Activated T-helper 17 cell treated with anti-CD3 and anti-CD28 coated beads, Interleukin-2, amount 50 U/mL, for 72 hours (primary cell): ENCODE data around the gene FLOT1. TPM values are rescaled to one million over a fixed set of nuclear protein-coding genes. Genes with fewer than 3 reads are reported as not detected.

Source experiments
- ATAC-seq: fragments of 150-1000 bp; cut with Tn5 transposase; replicated peaks from 2 replicates; pipeline ENCODE4 v1.10.0; 2021; ENCODE audit warnings: mild to moderate bottlenecking, moderate library complexity
- H3K27ac Mint-ChIP-seq: one replicate; pipeline ENCODE4 v1.8.0; 2022; ENCODE audit warnings: mixed read lengths
- H3K27me3 Mint-ChIP-seq: one replicate; pipeline ENCODE4 v1.8.0; 2022; ENCODE audit warnings: mixed read lengths
- H3K36me3 Mint-ChIP-seq: one replicate; pipeline ENCODE4 v1.8.0; 2022; ENCODE audit warnings: low read depth, mild to moderate bottlenecking, mixed read lengths
- H3K4me1 Mint-ChIP-seq: one replicate; pipeline ENCODE4 v1.8.0; 2022; ENCODE audit warnings: mixed read lengths
- H3K4me3 Mint-ChIP-seq: one replicate; pipeline ENCODE4 v1.8.0; 2022; ENCODE audit warnings: mild to moderate bottlenecking, mixed read lengths
- H3K9me3 Mint-ChIP-seq: one replicate; pipeline ENCODE4 v1.8.0; 2022; ENCODE audit warnings: mixed read lengths
- total RNA-seq, 2 donors: library from RNA; stranded (reverse); gene quantifications; one replicate each; pipeline ENCODE4 v1.2.3, GENCODE V29; 2022

Gene FLOT1, protein sequence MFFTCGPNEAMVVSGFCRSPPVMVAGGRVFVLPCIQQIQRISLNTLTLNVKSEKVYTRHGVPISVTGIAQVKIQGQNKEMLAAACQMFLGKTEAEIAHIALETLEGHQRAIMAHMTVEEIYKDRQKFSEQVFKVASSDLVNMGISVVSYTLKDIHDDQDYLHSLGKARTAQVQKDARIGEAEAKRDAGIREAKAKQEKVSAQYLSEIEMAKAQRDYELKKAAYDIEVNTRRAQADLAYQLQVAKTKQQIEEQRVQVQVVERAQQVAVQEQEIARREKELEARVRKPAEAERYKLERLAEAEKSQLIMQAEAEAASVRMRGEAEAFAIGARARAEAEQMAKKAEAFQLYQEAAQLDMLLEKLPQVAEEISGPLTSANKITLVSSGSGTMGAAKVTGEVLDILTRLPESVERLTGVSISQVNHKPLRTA
- total RNA-seq: 100 to 1,000 TPM; 152 to 161 TPM

DNA sequence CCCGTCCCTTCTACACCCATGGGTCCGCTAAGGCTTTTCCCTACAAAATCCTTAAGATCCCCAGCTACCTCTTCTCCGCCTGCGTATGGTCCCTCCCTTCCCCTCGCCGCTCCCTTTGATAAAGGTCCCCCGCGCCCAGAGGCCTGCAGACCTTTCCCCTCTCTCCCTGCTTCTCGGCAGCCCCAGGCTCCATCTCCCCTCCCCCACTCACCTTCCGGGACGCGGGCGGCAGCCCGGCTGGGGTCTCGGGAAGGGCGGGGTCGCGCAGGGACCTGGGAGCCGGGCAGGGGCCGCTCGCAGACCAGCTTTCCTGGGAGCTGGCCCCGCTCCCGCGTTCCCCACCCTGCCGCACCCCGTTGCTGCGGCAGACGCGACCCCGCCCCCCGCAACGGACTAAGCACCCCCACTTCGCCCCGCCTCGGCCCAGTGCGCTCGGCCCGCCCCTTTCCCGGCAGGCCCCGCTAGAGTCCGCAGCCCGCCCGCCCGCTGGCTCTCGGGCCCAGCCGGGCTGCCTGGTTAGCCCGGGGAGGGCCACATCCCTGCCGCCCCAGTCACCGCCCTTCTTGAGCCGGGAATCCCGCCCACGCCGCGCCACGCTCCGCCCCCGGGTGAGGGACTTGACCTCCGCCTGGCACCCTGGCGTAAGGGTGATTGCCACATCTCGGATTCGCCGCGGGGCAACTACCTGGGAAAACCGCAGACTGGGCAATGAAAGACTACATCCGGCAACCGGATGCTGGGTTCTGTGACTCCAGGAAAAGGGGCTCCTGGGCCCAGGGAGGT, at the start of gene FLOT1:
FLOT1 (minus strand) TSS at position 372 of the 783 bp plus-strand sequence. CDS start 498 bp downstream, outside the sequence.
- peak within 1 kb of the TSS; percentile 86 for H3K4me3 Mint-ChIP-seq
- peaks cover 40% of the 10 kb centered on the region for H3K4me1 Mint-ChIP-seq
- H3K9me3 Mint-ChIP-seq: no peaks in the 10 kb centered on the region
- peak; percentile 77 for ATAC-seq
- no peaks in the 10 kb centered on the region for H3K27me3 Mint-ChIP-seq
- peaks cover 75% of the 10 kb centered on the region for H3K36me3 Mint-ChIP-seq
- peak within 1 kb of the TSS; percentile 95 for H3K27ac Mint-ChIP-seq

DNA sequence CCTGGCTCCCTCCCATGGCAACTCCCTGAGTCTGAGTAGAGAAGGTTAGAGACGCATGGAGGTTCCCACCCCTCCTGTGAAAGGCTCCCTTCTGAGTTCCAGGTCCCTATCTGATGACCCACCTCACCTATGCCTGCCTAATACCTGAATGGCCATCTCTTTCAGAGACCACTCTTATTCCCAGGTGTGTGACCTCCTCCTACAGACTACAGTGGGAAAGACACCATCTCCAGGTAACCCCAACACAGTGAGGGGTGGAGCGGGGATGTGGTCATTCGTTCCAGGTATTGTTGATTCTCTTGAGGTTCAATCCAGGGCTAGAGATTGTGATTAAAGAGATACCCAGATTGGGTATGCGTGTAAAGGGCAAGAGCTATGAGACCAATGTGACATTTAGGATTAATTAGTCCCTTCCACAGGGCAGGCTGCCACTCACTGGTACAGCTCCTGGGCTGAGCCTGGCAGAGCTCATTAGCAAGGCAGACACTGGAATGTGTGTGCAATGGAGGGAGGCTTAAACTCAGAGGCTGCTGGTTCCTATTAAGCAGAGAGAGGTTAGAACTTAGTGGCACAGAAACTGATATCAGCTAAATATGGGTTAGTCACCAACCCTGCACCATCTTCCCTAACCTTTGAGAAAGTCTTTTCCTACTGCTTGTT, 48.4 kb upstream of the FLOT1 start:
- Mint-ChIP-seq H3K4me3 (no peak overlapping the region), H3K4me1 (peaks cover 39% of the 10 kb centered on the region), H3K36me3 (no peaks in the 10 kb centered on the region)

DNA sequence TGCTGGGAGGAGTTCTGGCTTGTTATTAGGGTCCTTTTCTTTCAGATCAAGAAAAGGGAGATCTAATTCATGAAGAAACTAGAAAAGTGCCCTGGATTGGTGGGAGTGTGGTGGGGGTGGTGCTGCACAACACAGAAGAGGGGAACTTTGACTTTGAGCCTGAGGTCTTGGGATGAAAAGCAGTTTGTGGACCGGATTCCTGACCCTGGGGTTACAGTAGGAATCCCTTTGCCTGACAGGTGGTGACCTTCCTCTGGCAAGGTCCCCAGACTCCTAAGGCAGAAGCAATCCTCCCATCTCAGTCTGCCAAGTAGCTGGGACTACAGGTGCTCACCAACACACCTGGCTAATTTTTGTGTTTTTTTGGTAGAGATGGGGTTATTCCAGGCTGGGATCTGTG, 47.1 kb upstream of the FLOT1 start:
- Mint-ChIP-seq H3K4me1 (peaks cover 48% of the 10 kb centered on the region), H3K9me3 (no peaks in the 10 kb centered on the region), H3K4me3 (peak overlapping the region; percentile 65), H3K27ac (peak overlapping the region; percentile 84), H3K27me3 (no peaks in the 10 kb centered on the region), H3K36me3 (no peaks in the 10 kb centered on the region)
- ATAC-seq: no peak

More for the DNA sequence above, 48.4 kb upstream of the FLOT1 start:
- H3K27me3 Mint-ChIP-seq: no peaks in the 10 kb centered on the region
- H3K9me3 Mint-ChIP-seq: no peaks in the 10 kb centered on the region
- no peak for ATAC-seq
- peak overlapping the region; percentile 63 for H3K27ac Mint-ChIP-seq

DNA sequence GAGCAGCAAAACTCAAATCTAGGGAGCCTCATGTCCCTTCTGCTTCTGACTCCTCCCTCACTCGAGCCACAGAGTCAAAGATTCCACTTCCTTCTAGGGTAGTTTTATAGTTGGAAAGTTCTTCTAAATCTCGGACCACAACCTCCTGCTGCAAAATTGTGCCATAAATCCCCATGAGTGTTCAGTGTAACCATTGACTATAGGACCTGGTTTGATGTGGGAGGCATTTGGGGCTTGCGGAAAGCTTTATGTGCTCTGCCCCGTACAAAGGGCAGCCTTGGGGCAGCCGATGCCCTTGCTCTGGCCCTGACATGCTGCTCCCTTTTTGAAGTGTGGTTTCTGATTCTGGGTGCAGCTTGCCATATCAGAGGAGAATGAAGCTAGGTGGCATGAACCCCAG, 45.5 kb upstream of the FLOT1 start:
- H3K27ac Mint-ChIP-seq: peak overlapping the region; percentile 84
- H3K4me3 Mint-ChIP-seq: peak overlapping the region; percentile 65
- peaks cover 42% of the 10 kb centered on the region for H3K4me1 Mint-ChIP-seq
- ATAC-seq: peak; percentile 61
- no peaks in the 10 kb centered on the region for H3K9me3 Mint-ChIP-seq
- no peaks in the 10 kb centered on the region for H3K27me3 Mint-ChIP-seq
- no peaks in the 10 kb centered on the region for H3K36me3 Mint-ChIP-seq

DNA sequence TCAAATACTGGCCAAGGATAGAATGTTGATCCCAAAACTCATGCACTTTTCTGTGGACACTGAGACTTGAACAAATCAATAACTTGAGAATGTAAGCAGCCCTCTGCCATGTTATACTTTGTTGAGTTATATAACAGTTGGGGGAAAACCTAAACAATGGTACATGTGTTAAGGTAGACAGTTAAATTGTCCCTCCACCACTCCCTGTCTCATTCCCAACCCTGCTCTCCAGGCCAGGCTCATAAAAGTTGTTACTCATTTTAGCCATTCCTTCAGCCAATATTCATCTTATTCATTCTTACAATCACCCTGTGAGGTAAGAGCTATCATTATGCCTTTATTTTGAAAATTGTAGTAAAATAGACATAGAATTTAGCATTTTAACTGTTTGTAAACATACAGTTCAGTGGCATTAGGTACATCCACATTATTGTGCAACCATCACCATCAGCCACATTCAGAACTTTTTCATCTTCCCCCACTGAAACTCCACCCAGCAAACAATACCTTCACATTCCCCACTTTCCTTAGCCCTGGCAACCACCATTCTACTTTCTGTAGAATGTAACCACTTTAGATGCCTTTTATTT, 40.0 kb upstream of the FLOT1 start:
- no peaks in the 10 kb centered on the region for H3K27me3 Mint-ChIP-seq
- no peak for ATAC-seq
- peak overlapping the region; percentile 34 for H3K4me3 Mint-ChIP-seq
- H3K36me3 Mint-ChIP-seq: no peaks in the 10 kb centered on the region
- no peaks in the 10 kb centered on the region for H3K9me3 Mint-ChIP-seq
- peak overlapping the region; percentile 3 for H3K27ac Mint-ChIP-seq
- peaks cover 27% of the 10 kb centered on the region for H3K4me1 Mint-ChIP-seq

DNA sequence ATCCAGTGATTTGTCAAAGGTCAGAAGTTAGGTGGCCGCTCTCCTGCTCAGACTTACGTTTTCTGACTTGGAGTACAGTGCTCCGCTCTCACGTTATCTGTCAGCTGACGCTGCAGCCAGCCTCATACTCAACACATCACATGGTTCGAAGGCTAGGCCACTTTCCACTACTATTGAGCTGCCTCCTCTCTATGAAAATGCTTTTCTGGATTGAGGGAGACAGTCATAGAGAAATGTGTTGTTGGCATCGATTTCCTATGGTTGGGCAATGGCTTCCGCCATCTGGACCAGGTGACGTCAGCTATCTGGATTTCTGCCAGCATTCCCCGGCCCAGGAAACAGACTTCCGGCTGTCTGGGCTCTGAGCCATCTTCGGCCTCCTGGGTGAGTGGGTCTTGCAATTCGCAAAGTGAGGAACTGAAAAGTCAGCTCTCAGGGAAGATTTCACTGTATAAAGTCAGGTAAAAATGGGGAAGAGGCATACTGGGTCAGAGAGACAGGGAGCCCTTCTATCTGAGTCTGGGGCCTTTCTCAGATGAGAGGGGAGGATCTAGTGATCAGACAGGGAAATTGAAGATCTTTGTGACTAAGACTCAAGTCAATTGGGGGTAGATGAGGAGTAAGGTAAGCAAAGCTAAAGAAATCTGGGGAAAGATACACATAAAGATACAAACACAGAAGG, 39.4 kb upstream of the FLOT1 start:
- H3K27me3 Mint-ChIP-seq: no peaks in the 10 kb centered on the region
- H3K4me1 Mint-ChIP-seq: peaks cover 31% of the 10 kb centered on the region
- peak overlapping the region; percentile 34 for H3K4me3 Mint-ChIP-seq
- no peaks in the 10 kb centered on the region for H3K9me3 Mint-ChIP-seq
- H3K27ac Mint-ChIP-seq: peak overlapping the region; percentile 3
- ATAC-seq: no peak
- no peaks in the 10 kb centered on the region for H3K36me3 Mint-ChIP-seq

DNA sequence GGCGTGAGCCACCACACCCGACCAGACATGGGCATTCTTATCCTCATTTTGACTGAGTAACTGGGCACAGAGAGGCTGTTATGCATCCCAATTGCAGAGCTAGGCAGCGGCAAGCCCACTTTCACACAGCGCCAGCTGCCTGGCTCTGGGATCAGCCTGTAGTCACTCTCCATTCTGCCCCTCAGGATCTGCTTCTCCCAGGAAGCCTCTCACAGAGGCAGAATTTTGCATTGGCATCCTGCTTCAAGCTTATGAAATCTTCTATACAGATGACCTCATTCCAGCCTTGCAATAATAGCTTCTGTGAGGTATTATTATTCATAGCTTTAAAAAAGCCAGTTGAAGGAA, 38.9 kb upstream of the FLOT1 start:
- Mint-ChIP-seq H3K4me3 (peak overlapping the region; percentile 34), H3K4me1 (peaks cover 26% of the 10 kb centered on the region), H3K36me3 (no peaks in the 10 kb centered on the region), H3K27ac (no peak overlapping the region), H3K27me3 (no peaks in the 10 kb centered on the region), H3K9me3 (no peaks in the 10 kb centered on the region)
- ATAC-seq: no peak

DNA sequence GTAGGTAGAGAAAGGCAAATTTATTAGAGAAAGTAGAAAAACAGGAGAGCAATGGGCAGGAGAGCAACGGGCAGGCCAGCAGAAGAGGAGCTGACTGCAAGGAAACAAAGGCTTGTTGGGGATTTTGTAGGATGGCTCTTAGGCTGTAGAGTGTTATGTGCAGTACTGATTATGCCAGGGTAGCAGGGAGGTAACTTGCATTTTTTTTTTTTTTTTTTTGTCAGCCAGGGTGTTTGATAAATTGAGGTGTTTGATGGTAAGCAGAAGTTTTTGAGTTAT, 38.1 kb upstream of the FLOT1 start:
- Mint-ChIP-seq H3K27me3 (no peaks in the 10 kb centered on the region), H3K36me3 (no peaks in the 10 kb centered on the region), H3K27ac (no peak overlapping the region), H3K9me3 (no peaks in the 10 kb centered on the region), H3K4me3 (no peak overlapping the region), H3K4me1 (peaks cover 22% of the 10 kb centered on the region)
- ATAC-seq: no peak

DNA sequence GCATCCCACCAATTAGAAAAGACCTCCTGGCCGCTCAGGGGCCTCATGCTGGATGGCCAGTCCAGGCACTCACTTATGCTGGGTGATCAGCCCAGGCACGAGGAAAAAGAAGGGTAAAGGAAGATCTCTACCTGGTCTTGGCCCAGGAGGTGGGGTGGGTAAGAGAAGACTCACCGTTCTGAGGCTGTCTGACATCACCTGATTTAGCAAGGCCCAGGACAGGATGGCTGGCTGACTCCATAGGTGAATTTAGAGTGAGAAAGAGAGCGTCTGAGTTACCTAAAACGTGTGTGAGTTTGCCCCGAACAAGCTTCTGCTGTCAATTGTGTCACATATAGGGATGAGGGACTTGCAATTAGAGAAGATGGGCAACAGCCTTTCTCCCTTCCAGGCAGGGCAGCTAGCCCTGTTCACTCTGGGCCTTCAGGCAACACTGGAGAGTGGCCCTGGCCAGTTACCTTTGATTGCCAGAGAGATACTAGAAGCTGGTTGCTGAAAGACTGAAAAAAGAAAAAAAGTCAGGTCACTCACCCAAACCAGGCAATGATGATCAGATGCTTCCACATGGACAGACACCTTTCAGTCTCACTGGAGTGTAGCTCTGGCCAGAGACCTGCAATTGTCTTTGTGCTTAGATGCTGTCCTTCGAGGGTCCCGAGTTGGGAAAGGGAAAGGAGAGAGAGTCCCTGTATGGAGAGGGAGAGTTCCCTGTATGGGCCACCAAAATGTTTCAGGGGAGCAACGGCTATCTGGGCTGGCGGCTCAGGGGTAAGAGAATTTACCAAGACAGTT, 37.6 kb upstream of the FLOT1 start:
- ATAC-seq: no peak
- Mint-ChIP-seq H3K4me3 (no peak overlapping the region), H3K9me3 (no peaks in the 10 kb centered on the region), H3K4me1 (peaks cover 17% of the 10 kb centered on the region), H3K36me3 (no peaks in the 10 kb centered on the region), H3K27me3 (no peaks in the 10 kb centered on the region), H3K27ac (peak overlapping the region; percentile 78)

DNA sequence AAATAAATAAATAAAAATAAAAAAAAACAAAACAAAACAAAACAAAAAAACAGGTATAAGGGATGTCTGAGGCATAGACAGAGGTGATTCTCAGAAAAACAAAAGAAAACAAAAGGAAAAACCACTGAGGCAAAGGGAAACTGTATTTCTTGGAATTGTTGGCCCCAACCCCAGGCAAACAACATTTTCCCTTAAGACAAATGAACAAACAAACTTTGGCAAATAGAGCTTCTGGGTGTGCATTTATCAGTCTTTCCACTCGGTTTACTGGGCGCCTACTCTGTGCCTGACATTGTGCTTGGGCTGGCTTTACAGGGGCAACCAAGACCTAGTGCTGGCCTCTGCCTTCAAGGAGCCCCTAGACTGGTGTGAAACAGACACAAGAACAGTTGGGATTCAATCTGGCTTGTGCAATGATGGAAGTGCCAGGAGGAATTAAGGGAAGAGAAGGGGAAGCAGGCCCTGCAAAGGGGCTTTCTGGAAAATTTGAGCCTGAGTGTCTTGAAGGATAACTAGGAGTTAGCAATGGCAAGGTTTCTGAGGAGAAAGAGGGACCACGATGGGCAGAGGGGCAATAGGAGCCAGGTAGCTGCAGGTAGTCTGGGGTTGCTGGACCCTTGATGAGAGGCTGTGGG, 35.6 kb upstream of the FLOT1 start:
- H3K4me1 Mint-ChIP-seq: peaks cover 15% of the 10 kb centered on the region
- H3K4me3 Mint-ChIP-seq: no peak overlapping the region
- peak; percentile 23 for ATAC-seq
- no peaks in the 10 kb centered on the region for H3K9me3 Mint-ChIP-seq
- no peaks in the 10 kb centered on the region for H3K36me3 Mint-ChIP-seq
- peak overlapping the region; percentile 78 for H3K27ac Mint-ChIP-seq
- no peaks in the 10 kb centered on the region for H3K27me3 Mint-ChIP-seq

DNA sequence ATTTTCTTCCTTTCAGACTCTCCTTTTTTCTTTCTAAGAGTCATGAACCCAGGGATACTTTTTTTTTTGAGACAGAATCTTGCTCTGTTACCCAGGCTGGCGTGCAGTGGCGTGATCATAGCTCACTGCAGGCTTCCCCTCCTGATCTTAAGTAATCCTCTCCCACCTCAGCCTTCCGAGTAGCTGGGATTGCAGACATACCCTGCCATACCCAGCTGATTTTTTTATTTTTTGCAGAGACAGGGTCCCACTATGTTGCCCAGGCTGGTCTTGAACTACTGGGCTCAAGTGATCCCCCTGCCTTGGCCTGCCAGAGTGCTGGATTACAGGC, 34.6 kb upstream of the FLOT1 start:
- H3K4me3 Mint-ChIP-seq: peak overlapping the region; percentile 13
- no peak for ATAC-seq
- no peaks in the 10 kb centered on the region for H3K36me3 Mint-ChIP-seq
- no peaks in the 10 kb centered on the region for H3K9me3 Mint-ChIP-seq
- no peaks in the 10 kb centered on the region for H3K27me3 Mint-ChIP-seq
- H3K4me1 Mint-ChIP-seq: peaks cover 25% of the 10 kb centered on the region
- no peak overlapping the region for H3K27ac Mint-ChIP-seq

DNA sequence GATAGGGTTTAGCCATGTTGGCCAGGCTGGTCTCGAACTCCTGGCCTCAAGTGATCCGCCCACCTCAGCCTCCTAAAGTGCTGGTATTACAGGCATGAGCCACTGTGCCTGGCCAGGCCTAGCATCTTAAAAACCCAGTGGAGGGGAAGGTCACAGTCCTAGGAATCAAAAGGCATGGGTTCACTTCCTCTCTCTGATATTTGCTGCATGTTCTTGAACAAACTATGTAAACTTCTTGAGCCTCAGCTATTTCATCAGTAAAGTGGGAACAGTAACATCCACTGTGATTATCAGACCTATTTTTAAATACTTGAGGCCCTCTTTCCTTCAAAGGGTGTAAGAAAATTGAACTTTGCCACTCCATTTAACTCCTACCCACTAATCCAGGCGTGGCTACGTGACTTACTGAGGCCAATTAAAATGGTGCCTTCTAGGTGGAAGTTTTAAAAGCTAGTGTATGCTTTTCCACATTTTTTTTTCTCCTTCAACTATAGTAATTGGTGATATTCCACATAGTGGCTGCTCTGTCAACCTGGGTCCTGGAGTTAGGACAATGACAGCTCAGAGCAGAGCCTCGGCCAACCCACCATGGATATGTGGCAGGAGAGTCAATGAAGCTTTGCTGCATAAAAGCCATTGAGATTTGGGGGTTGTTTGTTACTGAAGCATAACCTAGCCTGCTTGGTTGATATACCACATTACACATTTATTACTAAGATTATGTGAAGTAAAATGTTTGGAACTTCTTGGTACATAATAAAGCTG, 34.1 kb upstream of the FLOT1 start:
- Mint-ChIP-seq H3K4me1 (peaks cover 25% of the 10 kb centered on the region), H3K27me3 (no peaks in the 10 kb centered on the region), H3K9me3 (no peaks in the 10 kb centered on the region), H3K4me3 (no peak overlapping the region), H3K27ac (no peak overlapping the region), H3K36me3 (no peaks in the 10 kb centered on the region)
- ATAC-seq: no peak

DNA sequence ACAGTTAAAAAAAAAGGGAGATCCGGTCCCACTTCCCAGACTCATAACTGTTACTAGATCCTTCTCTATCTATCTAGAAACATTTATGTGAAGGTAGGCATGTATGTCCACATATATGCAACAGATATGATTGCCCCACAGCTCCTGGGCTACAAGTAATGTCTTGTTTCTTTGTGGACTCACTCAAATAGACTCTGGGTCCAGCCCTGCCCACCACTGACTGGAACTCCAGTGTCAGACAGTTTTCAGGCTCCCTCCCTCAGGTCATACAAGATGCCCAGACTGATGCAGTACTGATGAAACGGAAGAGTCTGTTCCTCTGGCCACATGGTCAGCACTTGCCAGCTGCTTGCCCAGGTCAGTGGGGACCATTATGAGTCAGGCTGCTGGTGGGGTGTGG, 32.6 kb upstream of the FLOT1 start:
- ATAC-seq: no peak
- H3K27ac Mint-ChIP-seq: no peak overlapping the region
- H3K9me3 Mint-ChIP-seq: no peaks in the 10 kb centered on the region
- H3K27me3 Mint-ChIP-seq: no peaks in the 10 kb centered on the region
- peaks cover 3% of the 10 kb centered on the region for H3K36me3 Mint-ChIP-seq
- H3K4me1 Mint-ChIP-seq: peaks cover 35% of the 10 kb centered on the region
- H3K4me3 Mint-ChIP-seq: no peak overlapping the region
